Retinal pigment epithelial cell (primary cell): ENCODE measurements around the gene RBMXL3.
A peak's percentile ranks its signal among the peaks of the same experiment; 100 is the strongest.
"Not testable (repeated sequence)": the region's sequence is repeated elsewhere in the genome, so short reads cannot be mapped to it uniquely, and the experiment has no call there.

Experiments used
- DNase-seq: peaks from one replicate; pipeline ENCODE4 v3.0.0-alpha.2; 2010; ENCODE audit warnings: low read depth
- H3K4me3 ChIP-seq: 2 replicates; pipeline ENCODE4 v1.5.1; 2011; ENCODE audit warnings: mild to moderate bottlenecking, low read length, control low read depth, moderate library complexity
- TF ChIP-seq, protein P1 (sequence below): conservative IDR thresholded peaks from 2 replicates; pipeline ENCODE4 v1.5.1; 2011; ENCODE audit warnings: low read depth, low read length, control low read depth, inconsistent platforms

RBMXL3 gene

DNA sequence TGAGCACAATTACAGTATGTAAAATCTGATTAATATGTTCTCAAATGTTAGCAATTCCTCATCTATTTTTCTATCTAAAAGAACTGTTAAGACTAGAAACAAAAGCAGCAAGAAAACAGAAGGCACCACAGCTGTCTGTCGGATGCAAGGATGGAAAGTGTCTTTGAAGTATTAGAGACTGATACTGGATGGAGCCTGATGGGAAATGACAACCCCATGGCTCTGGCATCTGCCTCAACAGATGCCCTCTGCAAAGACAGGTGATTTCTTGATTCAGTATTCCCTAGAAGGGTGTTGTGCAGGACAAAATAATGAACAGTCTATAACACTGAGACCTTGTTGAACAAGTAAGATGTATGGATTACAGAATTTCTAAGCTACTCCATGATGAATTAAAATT is 24.9 kb downstream of the RBMXL3 start:
- TF ChIP-seq, protein P1, sequence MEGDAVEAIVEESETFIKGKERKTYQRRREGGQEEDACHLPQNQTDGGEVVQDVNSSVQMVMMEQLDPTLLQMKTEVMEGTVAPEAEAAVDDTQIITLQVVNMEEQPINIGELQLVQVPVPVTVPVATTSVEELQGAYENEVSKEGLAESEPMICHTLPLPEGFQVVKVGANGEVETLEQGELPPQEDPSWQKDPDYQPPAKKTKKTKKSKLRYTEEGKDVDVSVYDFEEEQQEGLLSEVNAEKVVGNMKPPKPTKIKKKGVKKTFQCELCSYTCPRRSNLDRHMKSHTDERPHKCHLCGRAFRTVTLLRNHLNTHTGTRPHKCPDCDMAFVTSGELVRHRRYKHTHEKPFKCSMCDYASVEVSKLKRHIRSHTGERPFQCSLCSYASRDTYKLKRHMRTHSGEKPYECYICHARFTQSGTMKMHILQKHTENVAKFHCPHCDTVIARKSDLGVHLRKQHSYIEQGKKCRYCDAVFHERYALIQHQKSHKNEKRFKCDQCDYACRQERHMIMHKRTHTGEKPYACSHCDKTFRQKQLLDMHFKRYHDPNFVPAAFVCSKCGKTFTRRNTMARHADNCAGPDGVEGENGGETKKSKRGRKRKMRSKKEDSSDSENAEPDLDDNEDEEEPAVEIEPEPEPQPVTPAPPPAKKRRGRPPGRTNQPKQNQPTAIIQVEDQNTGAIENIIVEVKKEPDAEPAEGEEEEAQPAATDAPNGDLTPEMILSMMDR = no peak

GRCh38 chrX:115214605-115215004 is 25.4 kb downstream of the RBMXL3 start:
- DNase-seq = no peak
- H3K4me3 ChIP-seq = no peak overlapping the region
- TF ChIP-seq, protein P1 = no peak

More for the DNA sequence above, 24.9 kb downstream of the RBMXL3 start:
- H3K4me3 ChIP-seq = no peak overlapping the region
- DNase-seq = no peak

DNA sequence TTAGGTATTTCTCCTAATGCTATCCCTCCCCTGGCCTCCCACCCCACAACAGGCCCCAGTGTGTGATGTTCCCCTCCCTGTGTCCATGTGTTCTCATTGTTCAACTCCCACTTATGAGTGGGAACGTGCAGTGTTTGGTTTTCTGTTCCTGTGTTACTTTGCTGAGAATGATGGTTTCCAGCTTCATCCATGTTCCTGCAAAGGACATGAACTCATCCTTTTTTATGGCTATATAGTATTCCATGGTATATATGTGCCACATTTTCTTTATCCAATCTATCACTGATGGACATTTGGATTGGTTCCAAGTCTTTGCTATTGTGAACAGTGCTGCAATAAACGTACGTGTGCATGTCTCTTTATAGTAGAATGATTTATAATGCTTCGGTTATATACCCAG is 28.1 kb downstream of the RBMXL3 start:
- not testable (repeated sequence) for DNase-seq, H3K4me3 ChIP-seq

DNA sequence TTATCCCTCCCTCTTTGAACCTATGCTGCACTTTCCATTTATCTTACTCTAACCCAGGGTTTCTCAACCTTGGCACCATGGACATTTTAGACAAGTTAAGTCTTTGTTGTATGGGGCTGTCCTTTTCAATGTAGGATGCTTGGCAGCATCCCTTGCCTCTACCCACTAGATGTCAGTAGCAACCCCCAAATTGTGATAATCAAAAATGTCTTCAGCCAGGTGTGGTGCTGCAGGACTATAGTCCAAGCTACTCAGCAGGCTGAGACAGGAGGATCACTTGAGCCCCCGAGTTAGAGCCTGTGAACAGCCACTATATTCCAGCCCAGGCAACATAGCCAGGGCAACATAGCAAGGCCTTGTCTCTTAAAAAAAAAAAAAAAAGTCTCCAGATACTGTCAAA is 37.7 kb downstream of the RBMXL3 start:
- no peak overlapping the region for H3K4me3 ChIP-seq
- no peak for DNase-seq
- TF ChIP-seq, protein P1 = peak; percentile 64

DNA sequence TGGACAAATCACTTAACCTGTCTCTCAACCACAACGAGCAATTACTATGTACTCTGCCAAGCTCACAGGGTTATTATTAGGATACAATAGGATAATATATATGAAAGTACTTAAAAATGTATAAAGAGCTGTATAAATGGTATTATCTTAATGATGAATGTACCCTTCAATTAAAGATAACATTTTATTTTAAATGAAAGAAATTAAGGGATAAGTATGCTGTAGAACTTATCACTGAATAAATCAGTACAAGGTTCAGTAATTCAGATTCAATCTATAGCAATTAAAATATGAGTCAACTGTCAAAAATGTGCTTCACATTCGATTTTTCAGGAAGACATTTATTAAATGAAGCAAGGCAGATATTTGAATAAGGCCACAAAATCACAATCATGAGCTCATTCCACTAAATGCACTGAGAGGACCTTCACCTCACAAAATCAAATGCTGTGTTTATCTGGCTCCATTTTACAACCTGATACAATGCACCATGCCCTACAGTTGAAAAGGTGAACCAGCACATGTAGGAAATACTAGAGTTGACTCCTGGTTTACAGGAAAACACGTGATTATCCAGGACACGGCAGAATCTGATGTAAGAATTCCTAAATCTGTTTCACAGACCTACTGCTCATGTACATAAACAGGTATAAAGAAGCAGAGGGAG is 40.3 kb downstream of the RBMXL3 start:
- DNase-seq = no peak
- TF ChIP-seq, protein P1 = no peak
- peak overlapping the region; percentile 9 for H3K4me3 ChIP-seq

DNA sequence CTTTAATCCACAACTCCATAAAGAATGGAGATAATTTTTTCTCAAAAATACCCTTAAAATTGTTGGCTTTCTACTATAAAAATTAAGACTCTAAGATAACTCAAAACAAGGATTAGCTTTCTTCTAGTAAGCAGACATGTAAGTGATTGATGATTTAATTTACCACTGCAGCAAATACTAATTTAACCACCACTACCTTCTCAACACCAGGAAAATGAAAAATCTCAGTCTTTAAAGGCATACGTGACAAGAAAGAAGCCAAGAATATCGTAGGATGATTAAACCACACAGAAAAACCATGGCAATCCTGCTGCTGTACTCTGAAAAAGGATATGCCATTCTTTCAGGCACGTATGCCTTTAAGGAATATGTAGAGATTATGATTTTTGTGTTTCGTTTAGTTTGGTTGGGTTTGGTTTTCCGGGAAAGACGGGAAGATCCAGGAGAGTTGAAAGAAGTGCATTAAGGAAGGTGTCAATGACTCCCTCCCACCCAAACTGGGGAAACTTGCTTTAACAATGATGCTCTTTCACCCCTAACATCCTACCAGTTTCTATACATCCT is 43.8 kb downstream of the RBMXL3 start:
- H3K4me3 ChIP-seq = peak overlapping the region; percentile 74
- TF ChIP-seq, protein P1 = no peak
- no peak for DNase-seq

DNA sequence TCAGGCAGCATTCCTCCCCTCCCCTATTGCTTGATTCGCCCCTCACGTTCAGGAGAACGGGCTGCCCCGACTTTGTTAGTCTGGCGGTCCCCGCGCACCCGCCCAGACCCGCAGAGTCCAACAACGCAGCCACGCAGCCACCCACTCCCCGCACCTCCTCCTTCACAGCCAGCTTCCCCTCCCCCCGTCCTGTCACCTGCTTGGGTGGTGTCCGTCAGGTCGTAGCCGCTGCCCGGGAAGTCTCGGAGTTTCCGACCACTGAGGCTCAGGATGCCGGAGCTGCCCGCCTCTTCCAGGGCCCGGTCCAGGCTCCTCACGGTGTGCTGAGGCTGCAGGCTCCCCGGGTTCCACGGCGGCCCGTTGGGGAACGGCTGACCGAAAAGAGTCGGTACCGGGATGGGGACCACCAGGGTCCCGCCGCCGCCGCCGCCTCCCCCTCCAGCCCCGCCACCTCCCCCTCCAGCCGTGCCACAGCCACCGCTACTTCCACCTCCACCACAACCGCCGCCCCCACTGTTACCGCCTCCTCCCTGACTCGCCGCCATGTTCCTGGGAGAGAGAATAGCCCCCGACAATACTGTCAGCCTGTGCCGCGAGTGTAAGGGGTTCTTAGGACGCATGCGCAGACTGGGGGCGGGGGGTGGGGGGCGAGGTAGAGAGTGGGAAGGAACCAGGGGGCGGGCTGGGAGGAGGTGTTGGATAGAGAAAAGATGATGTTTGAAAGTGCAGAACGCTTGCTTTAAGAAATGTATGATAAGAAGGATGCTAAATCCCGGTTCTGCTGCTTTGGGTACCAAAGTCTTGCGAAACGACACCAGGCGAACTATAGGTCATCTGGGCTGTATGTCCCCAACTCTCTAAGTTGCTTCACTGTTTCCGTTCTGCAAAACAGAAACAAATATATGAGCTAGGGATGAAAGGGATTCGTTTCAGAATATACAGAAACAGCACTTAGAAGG is 44.6 kb downstream of the RBMXL3 start, which contains the start of gene LRCH2:
TSS of gene LRCH2 (minus strand) at position 600 of the 959 bp plus-strand sequence. CDS start at position 545, 55 bp downstream.
- DNase-seq = no peak
- H3K4me3 ChIP-seq = peak within 1 kb of the TSS; percentile 74

More for the DNA sequence above, 44.6 kb downstream of the RBMXL3 start, which contains the start of gene LRCH2:
- TF ChIP-seq, protein P1 = no peak
